ENCODE measurements around the gene SLC25A34. TPM values are rescaled to one million over a fixed set of nuclear protein-coding genes. Genes with fewer than 3 reads are reported as not detected.

SLC25A34 gene
- polyA plus RNA-seq, 1 of the 3 experiments (the other 2 are of a cell fraction) = 1.4 TPM

- Histone ChIP-seq H3F3A (replicated peaks; ENCODE audit: insufficient read depth) (no peaks in the 10 kb centered on the region), H3K4me3 (ENCODE audit: low read depth in 2 of 2, low read length in 1 of 2) (no peak overlapping the region), H3K36me3 (replicated peaks in 1 of 2; ENCODE audit: control insufficient read depth in 1 of 2, insufficient read depth in 2 of 2, low read length in 1 of 2) (peaks cover 0 to 67% of the 10 kb centered on the region in 2 experiments), H3K9me3 (no peaks in the 10 kb centered on the region), H3K27me3 (ENCODE audit: insufficient read depth) (no peaks in the 10 kb centered on the region), H3K9ac (no peak overlapping the region), H3K79me2 (ENCODE audit: insufficient read depth) (no peaks in the 10 kb centered on the region), H3K4me2 (no peak overlapping the region), H4K20me1 (ENCODE audit: insufficient read depth) (no peaks in the 10 kb centered on the region), H2AFZ (ENCODE audit: low read depth) (no peak overlapping the region), H3K4me1 (ENCODE audit: control insufficient read depth in 1 of 2, insufficient read depth in 2 of 2, low read depth in 1 of 2, low read length in 1 of 2) (peaks cover 0 to 20% of the 10 kb centered on the region in 2 experiments; a peak in 1 of 4 replicates), H3K27ac (ENCODE audit: low read depth in 2 of 2, low read length in 1 of 2) (no peak overlapping the region), H3K9me2 (no peaks in the 10 kb centered on the region)
- no peak for DNase-seq
- TF ChIP-seq GATA2 (CRISPR knock-in tag; IDR thresholded peaks at IDR 0.05) (no peak), JUND (IDR thresholded peaks at IDR 0.05) (no peak), MXI1 (IDR thresholded peaks at IDR 0.05; ENCODE audit: low read depth, low read length) (no peak), USF2 (IDR thresholded peaks at IDR 0.05; ENCODE audit: borderline replicate concordance, low read depth, low read length) (no peak), PBX3 (IDR thresholded peaks at IDR 0.05) (no peak), MAX (IDR thresholded peaks at IDR 0.05; ENCODE audit: low read depth) (no peak), CHD2 (IDR thresholded peaks at IDR 0.05; ENCODE audit: low read length, partially characterized antibody) (no peak), SMC3 (IDR thresholded peaks at IDR 0.05; ENCODE audit: low read depth, low read length) (no peak), RCOR1 (IDR thresholded peaks at IDR 0.05; ENCODE audit: low read length) (no peak), EP300 (IDR thresholded peaks at IDR 0.05; ENCODE audit: borderline replicate concordance in 1 of 2, low read depth in 1 of 2, low read length in 1 of 2) (no peak)
- 95% methylated on average over 15 of the region's 39 CpGs for WGBS (ENCODE audit: low lambda C conversion rate)
- CTCF ChIA-PET = interaction anchor here (1.2 to 1.3 kb wide), 2 partner anchors 9 to 47 kb away, joined by 3 read pairs; no protein-coding TSS in a partner anchor
- POLR2A ChIA-PET = no interaction called here
Observed at GRCh38 chr1:15731735-15732685, 4.0 kb upstream of the SLC25A34 start.

GRCh38 chr1:15732686-15733081 lies 3.4 kb upstream of the SLC25A34 start:
- Histone ChIP-seq H3K4me2 (no peak overlapping the region), H3K9me3 (no peaks in the 10 kb centered on the region), H3K27ac (ENCODE audit: low read depth in 2 of 2, low read length in 1 of 2) (no peak overlapping the region), H3K9ac (no peak overlapping the region), H4K20me1 (ENCODE audit: insufficient read depth) (no peaks in the 10 kb centered on the region), H3K9me2 (no peaks in the 10 kb centered on the region), H3K27me3 (ENCODE audit: insufficient read depth) (no peaks in the 10 kb centered on the region), H3K4me1 (ENCODE audit: control insufficient read depth in 1 of 2, insufficient read depth in 2 of 2, low read depth in 1 of 2, low read length in 1 of 2) (peaks cover 0 to 21% of the 10 kb centered on the region in 2 experiments; a peak in 1 of 4 replicates), H3K4me3 (ENCODE audit: low read depth in 2 of 2, low read length in 1 of 2) (no peak overlapping the region), H3K79me2 (ENCODE audit: insufficient read depth) (no peaks in the 10 kb centered on the region), H2AFZ (ENCODE audit: low read depth) (no peak overlapping the region), H3F3A (replicated peaks; ENCODE audit: insufficient read depth) (no peaks in the 10 kb centered on the region), H3K36me3 (replicated peaks in 1 of 2; ENCODE audit: control insufficient read depth in 1 of 2, insufficient read depth in 2 of 2, low read length in 1 of 2) (peaks cover 0 to 60% of the 10 kb centered on the region in 2 experiments)
- CTCF ChIA-PET = interaction anchor here (1.2 kb wide), 1 partner anchor 9 kb away, joined by 3 read pairs; no protein-coding TSS in a partner anchor
- 20% methylated on average over 1 of the region's 7 CpGs for WGBS (ENCODE audit: low lambda C conversion rate)
- POLR2A ChIA-PET = no interaction called here
- no peak for DNase-seq
- TF ChIP-seq IRF3 (IDR thresholded peaks at IDR 0.05; ENCODE audit: low read depth, low read length) (no peak), RXRA (IDR thresholded peaks at IDR 0.05; ENCODE audit: borderline replicate concordance, low read depth) (no peak), EP300 (IDR thresholded peaks at IDR 0.05; ENCODE audit: borderline replicate concordance in 1 of 2, low read depth in 1 of 2, low read length in 1 of 2) (no peak), TAF1 (IDR thresholded peaks at IDR 0.05; ENCODE audit: borderline replicate concordance, low read depth, low read length) (no peak), ELF1 (IDR thresholded peaks at IDR 0.05) (no peak), USF1 (IDR thresholded peaks at IDR 0.05; ENCODE audit: borderline replicate concordance, low read depth) (no peak), REST (IDR thresholded peaks at IDR 0.05; ENCODE audit: low read depth, low read length) (no peak), TEAD4 (IDR thresholded peaks at IDR 0.05; ENCODE audit: borderline replicate concordance, insufficient read depth) (no peak), YY1 (IDR thresholded peaks at IDR 0.05; ENCODE audit: low read depth) (no peak), GATA2 (CRISPR knock-in tag; IDR thresholded peaks at IDR 0.05) (no peak), CHD2 (IDR thresholded peaks at IDR 0.05; ENCODE audit: low read length, partially characterized antibody) (no peak)

Data from SK-N-SH (cell line).